ENCODE results near the gene BEND7. TPM values are rescaled to one million over a fixed set of nuclear protein-coding genes. Genes with fewer than 3 reads are reported as not detected.

BEND7 gene
- total RNA-seq, 3 donors from 2014 or later: 9.9 to 19.3 (median 17.7) TPM

GRCh38 chr10:13450069-13450468 lies 78.7 kb downstream of the BEND7 start:
- H3K4me3 ChIP-seq: no peak overlapping the region
- TF ChIP-seq CTCF (IDR thresholded peaks at IDR 0.05): no peak
- TF ChIP-seq POLR2A (IDR thresholded peaks at IDR 0.05): no peak
- TF ChIP-seq POLR2AphosphoS5 (IDR thresholded peaks at IDR 0.05): no peak
- no peaks in the 10 kb centered on the region for H3K4me1 ChIP-seq
- no peaks in the 10 kb centered on the region for H3K27me3 ChIP-seq
- H3K27ac ChIP-seq: peak overlapping the region in 1 of 2 donors; percentile 12
- no peak for DNase-seq (ENCODE audit: low spot score in 2 of 2)
- no peaks in the 10 kb centered on the region for H3K36me3 ChIP-seq
- no peaks in the 10 kb centered on the region for H3K9me3 ChIP-seq
- intact Hi-C loops (cut with DNase I; ENCODE audit: low total_unique reads): no loop called here

GRCh38 chr10:13449296-13449695 lies 79.5 kb downstream of the BEND7 start:
- Histone ChIP-seq H3K4me1 (no peaks in the 10 kb centered on the region), H3K4me3 (no peak overlapping the region), H3K36me3 (no peaks in the 10 kb centered on the region), H3K9me3 (no peaks in the 10 kb centered on the region), H3K27me3 (no peaks in the 10 kb centered on the region), H3K27ac (no peak overlapping the region)
- TF ChIP-seq CTCF (IDR thresholded peaks at IDR 0.05) (no peak), POLR2A (IDR thresholded peaks at IDR 0.05) (no peak), POLR2AphosphoS5 (IDR thresholded peaks at IDR 0.05) (no peak)
- no peak for DNase-seq (ENCODE audit: low spot score in 2 of 2)
- intact Hi-C loops (cut with DNase I; ENCODE audit: low total_unique reads): no loop called here

- Histone ChIP-seq H3K36me3 (no peaks in the 10 kb centered on the region), H3K27me3 (no peaks in the 10 kb centered on the region)
- intact Hi-C loops (cut with DNase I; ENCODE audit: low total_unique reads): no loop called here
These were observed 80.6 kb downstream of the BEND7 start for GRCh38 chr10:13448216-13448615.

GRCh38 chr10:13445656-13446400 lies 83.0 kb downstream of the BEND7 start:
- no peak for TF ChIP-seq POLR2AphosphoS5 (IDR thresholded peaks at IDR 0.05)
- no peak for TF ChIP-seq POLR2A (IDR thresholded peaks at IDR 0.05)
- no peak for TF ChIP-seq CTCF (IDR thresholded peaks at IDR 0.05)

More at GRCh38 chr10:13448216-13448615, 80.6 kb downstream of the BEND7 start:
- H3K4me1 ChIP-seq: no peaks in the 10 kb centered on the region
- no peaks in the 10 kb centered on the region for H3K9me3 ChIP-seq
- no peak overlapping the region for H3K27ac ChIP-seq
- no peak overlapping the region for H3K4me3 ChIP-seq
- DNase-seq (ENCODE audit: low spot score in 2 of 2): no peak
- TF ChIP-seq POLR2AphosphoS5 (IDR thresholded peaks at IDR 0.05) (no peak), CTCF (IDR thresholded peaks at IDR 0.05) (no peak), POLR2A (IDR thresholded peaks at IDR 0.05) (no peak)

GRCh38 chr10:13441476-13441875 lies 87.3 kb downstream of the BEND7 start:
- TF ChIP-seq CTCF (IDR thresholded peaks at IDR 0.05): no peak
- TF ChIP-seq POLR2AphosphoS5 (IDR thresholded peaks at IDR 0.05): no peak
- no peak for TF ChIP-seq POLR2A (IDR thresholded peaks at IDR 0.05)
- intact Hi-C loops (cut with DNase I; ENCODE audit: low total_unique reads): loop anchor here (5.0 kb wide), 1 partner anchor 494 kb away; no protein-coding TSS in a partner anchor
- Histone ChIP-seq H3K4me3 (no peak overlapping the region), H3K27me3 (peaks cover 0 to 4% of the 10 kb centered on the region in 2 donors), H3K27ac (no peak overlapping the region), H3K36me3 (no peaks in the 10 kb centered on the region), H3K9me3 (no peaks in the 10 kb centered on the region), H3K4me1 (no peaks in the 10 kb centered on the region)
- no peak for DNase-seq (ENCODE audit: low spot score in 2 of 2)

More at GRCh38 chr10:13445656-13446400, 83.0 kb downstream of the BEND7 start:
- Histone ChIP-seq H3K4me1 (no peaks in the 10 kb centered on the region), H3K27ac (no peak overlapping the region), H3K36me3 (no peaks in the 10 kb centered on the region), H3K9me3 (no peaks in the 10 kb centered on the region), H3K4me3 (no peak overlapping the region), H3K27me3 (no peaks in the 10 kb centered on the region)
- intact Hi-C loops (cut with DNase I; ENCODE audit: low total_unique reads): no loop called here
- no peak for DNase-seq (ENCODE audit: low spot score in 2 of 2)
